GM12892 (cell line): ENCODE measurements around the gene ENOX1.
A peak's percentile ranks its signal among the peaks of the same experiment; 100 is the strongest.

Source experiments
- DNase-seq: peaks from one replicate; pipeline ENCODE4 v3.0.0; 2011; ENCODE audit not compliant: insufficient read length
- FAIRE-seq: peaks from 2 replicates; lab custom pipeline; 2011; peaks lifted over from hg19 to GRCh38; lab: Jason Lieb, UNC
- POLR2A ChIP-seq: IDR thresholded peaks from 2 replicates; pipeline ENCODE4 v1.6.1; 2011; ENCODE audit warnings: low read depth, low read length, control low read depth
- POLR2AphosphoS5 ChIP-seq: IDR thresholded peaks from 2 replicates; pipeline ENCODE4 v1.6.1; 2011; ENCODE audit warnings: low read depth, low read length, control low read depth
- TAF1 ChIP-seq: IDR thresholded peaks from 2 replicates; pipeline ENCODE4 v1.6.1; 2011; ENCODE audit warnings: low read depth, mild to moderate bottlenecking, control low read depth, low read length, borderline replicate concordance

The ENOX1 gene

DNA sequence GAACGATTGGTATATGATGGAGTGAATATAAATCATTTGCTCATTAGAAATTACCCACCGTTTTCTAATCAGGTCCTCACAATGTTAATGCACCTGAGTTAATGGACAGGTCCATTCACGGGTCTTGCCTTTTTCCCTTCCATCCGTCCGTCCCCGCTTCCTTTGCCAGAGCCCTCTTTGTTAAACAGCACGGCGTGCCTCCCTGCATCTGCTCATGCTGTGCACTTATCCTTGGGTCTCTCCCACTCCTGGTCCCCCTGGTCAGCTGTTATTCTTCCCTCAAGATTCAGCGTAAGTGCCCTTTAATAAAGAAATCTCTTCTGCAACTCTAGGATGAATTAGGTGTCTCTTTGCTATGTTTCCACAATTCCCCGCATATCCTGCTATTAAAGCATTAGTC, 438.9 kb downstream of the ENOX1 start:
- TF ChIP-seq TAF1: no peak
- no peak for TF ChIP-seq POLR2AphosphoS5
- no peak for TF ChIP-seq POLR2A
- FAIRE-seq (no peak), DNase-seq (no peak)

GRCh38 chr13:43346427-43346826, 440.3 kb downstream of the ENOX1 start:
- no peak for DNase-seq
- no peak for FAIRE-seq
- TF ChIP-seq POLR2AphosphoS5: no peak
- no peak for TF ChIP-seq TAF1
- TF ChIP-seq POLR2A: no peak

- DNase-seq: no peak
- no peak for TF ChIP-seq TAF1
- no peak for TF ChIP-seq POLR2AphosphoS5
- TF ChIP-seq POLR2A: no peak
Measured at GRCh38 chr13:43343645-43344044, 443.1 kb downstream of the ENOX1 start.

DNA sequence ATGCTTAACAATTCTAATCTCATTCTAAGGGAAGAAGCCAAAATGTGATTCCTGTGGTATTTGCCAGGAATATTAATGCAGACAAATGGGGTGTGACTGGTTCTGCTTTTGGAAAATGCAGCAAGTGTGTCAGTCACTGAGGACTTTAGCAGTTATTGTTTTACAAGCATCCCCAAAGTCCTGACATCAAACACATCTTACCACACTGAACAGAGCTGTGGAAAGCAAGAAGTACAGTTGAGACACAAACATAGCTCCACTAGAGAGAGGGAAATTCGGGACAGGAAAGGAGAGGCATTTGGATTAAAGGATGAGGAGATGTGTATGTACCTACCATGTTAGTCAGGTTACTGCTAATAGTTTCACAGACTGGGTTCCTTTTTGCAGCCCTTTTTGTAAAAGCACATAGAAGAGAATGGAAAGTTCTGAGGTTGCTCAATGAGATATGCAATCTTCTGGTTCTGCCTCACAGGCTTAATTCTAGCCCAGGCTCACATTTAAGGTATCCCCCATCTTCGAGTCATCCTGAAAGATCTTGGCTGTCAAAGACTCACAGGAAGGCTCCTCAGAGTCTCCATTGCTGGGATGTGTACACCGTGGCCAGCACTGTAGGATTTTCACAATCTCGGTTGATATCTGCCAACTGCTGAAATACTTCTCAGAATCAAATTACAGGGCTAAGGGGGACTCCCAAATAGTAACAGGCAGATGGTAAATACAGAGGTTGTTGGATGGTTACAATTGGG, 446.8 kb downstream of the ENOX1 start:
- no peak for FAIRE-seq
- no peak for DNase-seq
- TF ChIP-seq POLR2AphosphoS5 (no peak), POLR2A (no peak), TAF1 (no peak)

More at GRCh38 chr13:43343645-43344044, 443.1 kb downstream of the ENOX1 start:
- FAIRE-seq: no peak

- FAIRE-seq (no peak), DNase-seq (no peak)
- TF ChIP-seq POLR2A (no peak), POLR2AphosphoS5 (no peak), TAF1 (no peak)
Measured at GRCh38 chr13:43339145-43339804, 447.5 kb downstream of the ENOX1 start.

DNA sequence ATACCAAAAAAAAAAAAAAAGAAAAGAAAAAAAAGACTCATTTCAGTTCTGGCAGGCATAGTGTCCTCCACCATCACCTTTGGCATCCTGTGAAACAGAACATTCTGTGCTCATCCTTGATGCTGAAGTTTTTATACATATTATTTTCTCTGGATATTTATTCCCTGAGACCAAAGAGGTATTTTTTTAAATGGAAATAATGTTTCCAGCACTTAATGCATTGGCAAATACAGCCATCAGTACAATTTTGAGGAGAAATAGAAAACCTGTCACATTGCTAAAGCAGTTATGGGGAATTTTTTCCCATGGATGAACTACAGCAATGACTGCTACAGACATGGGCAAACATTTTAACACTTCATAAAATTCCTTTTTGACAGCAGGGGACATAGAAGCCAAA, 451.0 kb downstream of the ENOX1 start:
- FAIRE-seq: no peak
- DNase-seq: no peak
- TF ChIP-seq TAF1: no peak

DNA sequence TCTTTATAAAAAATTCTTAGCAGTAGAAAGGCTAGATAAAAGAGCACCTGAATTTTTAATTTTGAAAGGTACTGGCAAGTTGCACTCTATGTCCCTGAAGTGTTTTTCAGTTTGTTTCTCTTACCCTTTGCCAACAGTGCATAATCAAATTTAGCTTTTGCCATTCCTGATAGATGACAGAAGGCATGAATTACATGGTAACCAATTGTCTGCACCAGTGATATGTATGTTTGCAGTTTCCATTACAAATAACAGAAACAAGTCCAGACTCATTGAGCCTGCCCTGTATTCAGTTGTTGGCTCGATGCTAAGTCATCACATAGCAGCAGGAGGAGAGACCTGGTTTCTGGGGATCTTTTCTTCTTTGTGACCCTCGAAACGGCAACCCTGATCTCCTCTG, 453.6 kb downstream of the ENOX1 start:
- DNase-seq (no peak), FAIRE-seq (no peak)
- TF ChIP-seq TAF1: no peak
- TF ChIP-seq POLR2AphosphoS5: no peak
- no peak for TF ChIP-seq POLR2A

DNA sequence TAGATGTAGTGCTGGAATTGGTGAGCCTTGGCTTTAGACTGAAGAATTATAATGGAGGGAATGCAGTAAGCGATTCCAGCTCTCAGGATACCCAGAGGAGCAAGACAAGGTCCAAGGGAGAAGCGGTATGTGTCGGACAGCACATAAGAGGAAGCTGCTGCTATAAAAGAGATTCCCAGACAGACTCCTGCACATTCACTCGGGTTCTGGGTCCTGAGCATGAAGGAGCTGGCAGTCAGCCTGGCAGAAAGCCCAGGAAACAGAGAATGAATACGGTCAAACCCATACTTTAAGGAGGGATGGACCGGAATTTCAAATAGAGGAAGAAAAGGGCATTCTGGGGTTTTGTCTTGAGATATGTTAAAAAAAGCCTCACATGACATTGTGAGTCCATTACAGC, 455.1 kb downstream of the ENOX1 start:
- no peak for TF ChIP-seq TAF1
- no peak for TF ChIP-seq POLR2A
- TF ChIP-seq POLR2AphosphoS5: no peak
- no peak for DNase-seq
- FAIRE-seq: no peak

GRCh38 chr13:43329702-43330101, 457.1 kb downstream of the ENOX1 start:
- no peak for FAIRE-seq
- DNase-seq: no peak
- TF ChIP-seq POLR2AphosphoS5: no peak

DNA sequence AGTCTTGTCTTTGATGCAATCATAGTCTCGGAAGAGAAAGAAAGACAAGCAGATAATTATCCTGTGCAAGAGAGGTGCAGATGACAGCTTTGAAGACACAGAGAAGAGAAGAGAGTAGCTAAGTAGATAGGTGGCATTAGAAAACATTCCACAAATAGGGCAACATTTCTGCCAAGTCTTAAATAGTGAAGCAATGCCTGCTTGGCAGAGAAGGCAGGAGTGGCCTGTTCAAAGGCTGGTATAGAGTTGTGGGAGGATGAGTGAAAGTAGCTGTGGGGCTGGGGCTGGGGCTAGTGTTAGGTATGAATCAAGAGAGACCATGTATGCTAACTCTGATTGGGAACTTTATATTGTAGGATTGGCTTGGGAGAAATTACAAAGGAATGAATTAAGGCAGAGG, 457.9 kb downstream of the ENOX1 start:
- FAIRE-seq: no peak
- TF ChIP-seq POLR2AphosphoS5: no peak
- no peak for TF ChIP-seq POLR2A
- no peak for TF ChIP-seq TAF1
- no peak for DNase-seq

DNA sequence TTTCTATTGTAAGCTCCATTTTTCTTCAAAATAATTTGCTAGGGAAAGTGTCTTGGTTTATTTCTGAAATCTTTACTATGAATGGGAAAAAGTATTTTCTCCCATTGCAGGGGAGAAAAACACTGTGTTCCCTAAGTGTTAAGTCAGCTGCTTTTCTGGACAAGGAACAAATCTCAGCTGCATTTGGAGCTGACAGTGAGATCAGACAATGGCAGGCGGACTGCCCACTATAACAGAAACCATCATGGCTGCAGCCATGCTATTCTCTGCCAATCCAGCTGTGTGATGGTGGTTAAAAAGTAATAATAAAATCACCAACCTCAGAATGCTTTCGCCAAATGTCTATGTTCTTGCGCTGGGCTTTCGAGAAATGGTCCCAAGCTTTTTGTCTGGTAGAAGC, 460.7 kb downstream of the ENOX1 start:
- no peak for TF ChIP-seq POLR2AphosphoS5
- TF ChIP-seq TAF1: no peak
- no peak for TF ChIP-seq POLR2A
- FAIRE-seq (no peak), DNase-seq (no peak)

- FAIRE-seq: peak; percentile 57
- DNase-seq: no peak
- no peak for TF ChIP-seq TAF1
- TF ChIP-seq POLR2A: no peak
- no peak for TF ChIP-seq POLR2AphosphoS5
Measured at GRCh38 chr13:43325636-43326035, 461.1 kb downstream of the ENOX1 start.

DNA sequence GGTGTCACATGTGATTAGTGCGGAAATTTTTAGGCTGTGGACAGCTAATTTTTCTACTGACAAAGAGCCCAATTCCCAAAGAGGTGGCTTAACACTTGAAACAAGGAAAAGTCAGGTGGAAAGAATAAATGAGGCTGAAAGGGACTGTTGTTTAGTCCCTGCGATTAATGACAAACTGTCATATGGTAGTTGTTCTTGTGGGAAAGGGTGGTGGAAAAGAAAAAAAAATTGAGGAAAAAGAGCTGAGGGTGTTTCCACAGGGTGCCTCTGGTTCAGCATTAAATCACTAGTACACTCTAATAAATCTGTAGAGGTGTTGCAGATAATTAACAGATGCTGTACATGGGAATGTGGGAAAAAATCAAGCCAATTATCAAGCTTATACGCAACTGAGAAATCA, 462.6 kb downstream of the ENOX1 start:
- no peak for DNase-seq
- TF ChIP-seq POLR2AphosphoS5: no peak
- no peak for TF ChIP-seq TAF1
- no peak for TF ChIP-seq POLR2A
- FAIRE-seq: no peak
